Neural progenitor cell (in vitro differentiated cells): ENCODE results near the gene AP3B2. TPM values are rescaled to one million over a fixed set of nuclear protein-coding genes. Genes with fewer than 3 reads are reported as not detected.

Experiments
- DNase-seq: peaks from one replicate; pipeline ENCODE4 v3.0.0-alpha.2; 2016; ENCODE audit warnings: low spot score
- H2AFZ ChIP-seq: fragments of 200-600 bp; sonication (generic); replicated peaks from 2 replicates; pipeline ENCODE4 v1.6.1; 2016; ENCODE audit warnings: antibody characterized with exemption
- H3F3A ChIP-seq: fragments of 200-600 bp; sonication (generic); 2 replicates; pipeline ENCODE4 v1.6.1; 2016; ENCODE audit warnings: antibody characterized with exemption, low read depth
- H3K27ac ChIP-seq: fragments of 200-600 bp; sonication (generic); 2 replicates; pipeline ENCODE4 v1.5.1; 2016; ENCODE audit warnings: mild to moderate bottlenecking
- H3K27me3 ChIP-seq: fragments of 200-600 bp; sonication (generic); 2 replicates; pipeline ENCODE4 v1.6.1; 2016; ENCODE audit warnings: mild to moderate bottlenecking, moderate library complexity
- H3K36me3 ChIP-seq: fragments of 200-600 bp; sonication (generic); 2 replicates; pipeline ENCODE4 v1.5.1; 2016
- H3K4me1 ChIP-seq: fragments of 200-600 bp; sonication (generic); 2 replicates; pipeline ENCODE4 v1.6.1; 2016; ENCODE audit warnings: mixed run types
- H3K4me2 ChIP-seq: fragments of 200-600 bp; sonication (generic); 2 replicates; pipeline ENCODE4 v1.6.1; 2016
- H3K4me3 ChIP-seq: fragments of 200-600 bp; sonication (generic); 2 replicates; pipeline ENCODE4 v1.5.1; 2016
- H3K79me2 ChIP-seq: fragments of 200-600 bp; sonication (generic); 2 replicates; pipeline ENCODE4 v1.6.1; 2016; ENCODE audit warnings: low read depth
- H3K9ac ChIP-seq: fragments of 200-600 bp; sonication (generic); 2 replicates; pipeline ENCODE4 v1.6.1; 2016
- H3K9me3 ChIP-seq: fragments of 200-600 bp; sonication (generic); 2 replicates; pipeline ENCODE4 v1.5.1; 2016; ENCODE audit warnings: low read depth
- H4K20me1 ChIP-seq: fragments of 200-600 bp; sonication (generic); 2 replicates; pipeline ENCODE4 v1.6.1; 2016; ENCODE audit warnings: low read depth
- H3K27ac Mint-ChIP-seq: 3 replicates; pipeline ENCODE4 v1.8.0; 2021; ENCODE audit warnings: mixed read lengths
- H3K27me3 Mint-ChIP-seq: 2 replicates; pipeline ENCODE4 v1.8.0; 2022; ENCODE audit warnings: low read depth, mild to moderate bottlenecking, inconsistent platforms, moderate library complexity, mixed read lengths; ENCODE audit not compliant: insufficient read depth
- H3K36me3 Mint-ChIP-seq: 3 replicates; pipeline ENCODE4 v1.8.0; 2021; ENCODE audit warnings: mixed read lengths
- H3K4me1 Mint-ChIP-seq: 3 replicates; pipeline ENCODE4 v1.8.0; 2021; ENCODE audit warnings: mixed read lengths
- H3K4me3 Mint-ChIP-seq: 3 replicates; pipeline ENCODE4 v1.8.0; 2021; ENCODE audit warnings: mild to moderate bottlenecking, moderate library complexity, mixed read lengths
- H3K9me3 Mint-ChIP-seq: 3 replicates; pipeline ENCODE4 v1.8.0; 2020; ENCODE audit warnings: mixed read lengths
- EZH2 ChIP-seq: fragments of 200-600 bp; sonication (generic); IDR thresholded peaks from 2 replicates; pipeline ENCODE4 v1.6.1; 2017; ENCODE audit warnings: antibody characterized with exemption, mild to moderate bottlenecking, moderate library complexity
- EZH2phosphoT487 ChIP-seq: fragments of 200-600 bp; sonication (generic); IDR thresholded peaks from 2 replicates; pipeline ENCODE4 v1.6.1; 2017; ENCODE audit warnings: antibody characterized with exemption
- total RNA-seq: library from RNA; depleted of rRNA; stranded (reverse); fragments of >200 nt; gene quantifications from 2 replicates; pipeline ENCODE4 v1.2.3, GENCODE V29; 2015; ENCODE audit warnings: low replicate concordance
- TF ChIP-seq, protein P1 (sequence below): fragments of 200-600 bp; sonication (generic); IDR thresholded peaks from 2 replicates; pipeline ENCODE4 v1.5.1; 2017; ENCODE audit warnings: antibody characterized with exemption, mild to moderate bottlenecking

AP3B2 gene
- total RNA-seq, 1 donor from 2014 or later, result 0.97 TPM

- DNase-seq, result no peak
- no peaks in the 10 kb centered on the region for H3K36me3 Mint-ChIP-seq
These were observed 58.0 kb downstream of the AP3B2 start for GRCh38 chr15:82651708-82652107.

DNA sequence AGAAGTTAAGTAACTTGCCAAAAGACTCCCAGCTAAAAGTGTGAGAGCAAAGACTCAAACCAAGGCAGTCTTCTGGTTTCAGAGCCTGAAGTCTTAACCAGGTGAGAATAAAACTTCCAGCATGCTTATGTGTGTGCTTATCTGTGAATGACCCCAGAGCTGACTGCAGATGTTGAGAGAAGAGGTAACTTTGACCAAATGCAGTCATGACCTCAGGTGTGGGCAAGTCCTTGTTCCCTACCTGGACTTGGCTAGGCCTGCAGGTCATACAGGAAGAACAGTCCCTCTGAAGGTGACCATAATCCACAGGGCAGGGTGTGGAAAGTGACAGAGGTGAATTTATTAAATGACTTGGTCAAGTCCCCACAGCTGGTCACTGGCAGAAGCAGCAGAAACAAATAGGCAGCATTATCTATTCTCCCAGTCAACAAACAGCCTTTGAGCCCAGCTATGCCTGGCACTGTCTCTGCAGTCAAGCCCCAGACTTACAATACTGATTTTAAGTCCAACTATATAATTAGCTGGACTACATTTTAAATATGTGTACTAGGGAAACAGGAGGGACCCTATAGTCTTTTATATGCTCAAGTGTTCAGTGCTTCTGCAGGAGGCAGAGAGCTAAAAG is 59.5 kb downstream of the AP3B2 start:
- H3K36me3 ChIP-seq, result no peaks in the 10 kb centered on the region
- H3K27ac ChIP-seq, result no peak overlapping the region
- no peaks in the 10 kb centered on the region for H3K4me1 ChIP-seq
- no peaks in the 10 kb centered on the region for H4K20me1 ChIP-seq
- peaks cover 53% of the 10 kb centered on the region for H3K27me3 Mint-ChIP-seq
- H3K27ac Mint-ChIP-seq, result no peak overlapping the region
- H3K9me3 Mint-ChIP-seq, result no peaks in the 10 kb centered on the region
- peak overlapping the region; percentile 30 for H3K4me3 Mint-ChIP-seq
- no peak for TF ChIP-seq EZH2
- TF ChIP-seq, protein P1, sequence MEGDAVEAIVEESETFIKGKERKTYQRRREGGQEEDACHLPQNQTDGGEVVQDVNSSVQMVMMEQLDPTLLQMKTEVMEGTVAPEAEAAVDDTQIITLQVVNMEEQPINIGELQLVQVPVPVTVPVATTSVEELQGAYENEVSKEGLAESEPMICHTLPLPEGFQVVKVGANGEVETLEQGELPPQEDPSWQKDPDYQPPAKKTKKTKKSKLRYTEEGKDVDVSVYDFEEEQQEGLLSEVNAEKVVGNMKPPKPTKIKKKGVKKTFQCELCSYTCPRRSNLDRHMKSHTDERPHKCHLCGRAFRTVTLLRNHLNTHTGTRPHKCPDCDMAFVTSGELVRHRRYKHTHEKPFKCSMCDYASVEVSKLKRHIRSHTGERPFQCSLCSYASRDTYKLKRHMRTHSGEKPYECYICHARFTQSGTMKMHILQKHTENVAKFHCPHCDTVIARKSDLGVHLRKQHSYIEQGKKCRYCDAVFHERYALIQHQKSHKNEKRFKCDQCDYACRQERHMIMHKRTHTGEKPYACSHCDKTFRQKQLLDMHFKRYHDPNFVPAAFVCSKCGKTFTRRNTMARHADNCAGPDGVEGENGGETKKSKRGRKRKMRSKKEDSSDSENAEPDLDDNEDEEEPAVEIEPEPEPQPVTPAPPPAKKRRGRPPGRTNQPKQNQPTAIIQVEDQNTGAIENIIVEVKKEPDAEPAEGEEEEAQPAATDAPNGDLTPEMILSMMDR, result no peak
- no peak for TF ChIP-seq EZH2phosphoT487
- DNase-seq, result no peak
- H3K9ac ChIP-seq, result no peak overlapping the region
- no peaks in the 10 kb centered on the region for H3K9me3 ChIP-seq
- no peaks in the 10 kb centered on the region for H3K79me2 ChIP-seq
- no peaks in the 10 kb centered on the region for H3K36me3 Mint-ChIP-seq
- H2AFZ ChIP-seq, result no peak overlapping the region
- H3K27me3 ChIP-seq, result peaks cover 91% of the 10 kb centered on the region
- H3K4me2 ChIP-seq, result no peak overlapping the region
- H3F3A ChIP-seq, result peaks cover 7% of the 10 kb centered on the region
- peaks cover 8% of the 10 kb centered on the region for H3K4me1 Mint-ChIP-seq
- H3K4me3 ChIP-seq, result no peak overlapping the region

More at GRCh38 chr15:82651708-82652107, 58.0 kb downstream of the AP3B2 start:
- Histone ChIP-seq H3K4me3 (no peak overlapping the region), H3K4me1 (no peaks in the 10 kb centered on the region), H3K9ac (no peak overlapping the region), H3K36me3 (no peaks in the 10 kb centered on the region), H2AFZ (no peak overlapping the region), H3K9me3 (no peaks in the 10 kb centered on the region), H3K4me2 (no peak overlapping the region), H3K27ac (no peak overlapping the region), H3K27me3 (peaks cover 76% of the 10 kb centered on the region), H4K20me1 (no peaks in the 10 kb centered on the region), H3K79me2 (no peaks in the 10 kb centered on the region), H3F3A (peaks cover 7% of the 10 kb centered on the region)
- Mint-ChIP-seq H3K4me1 (peaks cover 4% of the 10 kb centered on the region), H3K9me3 (no peaks in the 10 kb centered on the region), H3K27me3 (peaks cover 44% of the 10 kb centered on the region), H3K4me3 (no peak overlapping the region), H3K27ac (no peak overlapping the region)
- TF ChIP-seq EZH2 (no peak), EZH2phosphoT487 (no peak)
- TF ChIP-seq, protein P1, result no peak

DNA sequence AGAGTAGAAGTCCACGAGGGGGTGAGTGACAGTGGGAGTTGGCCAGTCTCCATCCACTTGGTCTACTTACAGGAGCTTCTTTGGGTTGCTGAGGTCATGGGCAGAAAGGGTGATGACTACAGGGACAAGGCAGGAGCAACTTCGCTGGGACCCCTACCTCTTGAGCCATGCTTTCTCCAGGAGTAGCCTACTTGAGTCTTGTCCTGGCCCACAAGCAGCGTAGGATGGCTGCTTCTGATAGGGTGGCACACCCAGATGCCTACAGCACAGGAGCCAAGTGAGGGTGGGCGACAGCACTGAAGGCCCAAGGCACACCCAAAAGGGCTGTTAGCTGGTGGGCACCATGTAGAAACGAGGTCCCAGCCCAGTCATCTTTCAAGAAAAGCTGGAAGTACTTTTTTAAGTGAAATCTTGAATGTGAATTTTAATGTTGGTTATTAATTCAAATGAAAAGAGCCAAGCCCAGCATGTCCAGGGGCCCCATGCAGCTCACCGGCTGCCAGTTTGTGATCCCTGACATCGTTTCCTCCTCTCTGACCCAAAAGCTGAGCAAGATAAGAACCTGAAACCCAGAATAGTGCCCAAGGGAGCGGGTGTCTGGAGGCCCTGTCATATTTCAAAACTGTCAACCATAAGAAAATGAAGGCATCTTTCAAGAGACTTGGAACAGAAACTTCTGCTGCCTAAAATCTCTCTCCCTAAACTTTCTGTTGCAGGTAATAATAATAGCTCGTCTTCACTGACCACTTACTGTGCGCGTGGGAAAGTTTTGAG is 60.3 kb downstream of the AP3B2 start:
- Histone ChIP-seq H3K4me2 (no peak overlapping the region), H3K9me3 (no peaks in the 10 kb centered on the region), H3K4me3 (no peak overlapping the region), H4K20me1 (no peaks in the 10 kb centered on the region), H3K9ac (no peak overlapping the region), H3K79me2 (no peaks in the 10 kb centered on the region), H3K36me3 (no peaks in the 10 kb centered on the region), H3K4me1 (no peaks in the 10 kb centered on the region), H2AFZ (no peak overlapping the region), H3K27me3 (peaks cover 97% of the 10 kb centered on the region), H3F3A (peaks cover 7% of the 10 kb centered on the region), H3K27ac (no peak overlapping the region)
- Mint-ChIP-seq H3K4me3 (peak overlapping the region; percentile 48), H3K27me3 (peaks cover 53% of the 10 kb centered on the region), H3K9me3 (no peaks in the 10 kb centered on the region), H3K4me1 (peaks cover 8% of the 10 kb centered on the region), H3K36me3 (no peaks in the 10 kb centered on the region), H3K27ac (no peak overlapping the region)
- no peak for DNase-seq
- TF ChIP-seq, protein P1, result no peak
- TF ChIP-seq EZH2 (no peak), EZH2phosphoT487 (no peak)
